Measurements from ENCODE around the gene LRP4.

DNA sequence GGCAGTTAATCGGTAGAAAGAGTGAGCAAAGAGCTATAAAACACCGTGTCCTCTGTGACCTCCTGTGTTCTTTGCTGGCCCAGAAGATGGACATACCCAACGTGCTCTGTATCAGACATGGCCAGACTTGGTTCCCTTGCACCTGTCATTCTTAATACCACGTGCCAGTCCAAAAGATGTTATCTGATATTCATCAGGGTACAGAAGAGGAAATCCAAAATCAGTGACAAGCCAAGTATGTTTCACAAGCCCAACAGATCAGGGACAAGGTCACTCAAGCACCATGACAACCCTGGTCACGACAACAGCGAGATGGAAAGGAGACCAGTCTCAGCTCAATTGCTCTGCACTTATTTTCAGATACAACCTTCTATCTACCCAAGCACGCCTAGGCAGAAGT is 3.4 kb downstream of the LRP4 start:
- TF ChIP-seq POLR2A (IDR thresholded peaks at IDR 0.05) (no peak), CTCF (IDR thresholded peaks at IDR 0.05) (no peak)
